Esophagus muscularis mucosa (tissue), 4 donors: ENCODE results near the gene CNTN6.

Experiments
- EP300 ChIP-seq: sonication (generic); formaldehyde crosslinking; IDR thresholded peaks from one replicate; pipeline ENCODE4 v1.6.1; 2017; ENCODE audit warnings: antibody characterized with exemption
- POLR2A ChIP-seq: fragments of 450-650 bp; IDR thresholded peaks from one replicate; pipeline ENCODE4 v1.6.1; 2017; ENCODE audit warnings: antibody characterized with exemption, moderate library complexity, mild to moderate bottlenecking, low read depth
- TF ChIP-seq, protein P1 (sequence below), 3 experiments: fragments of 200-600 bp in 2 of 3; fragments of 450-650 bp in 1 of 3; sonication (generic) in 2 of 3; IDR thresholded peaks; one replicate each; pipeline ENCODE4 v1.5.1; 2017 to 2019; ENCODE audit warnings: antibody characterized with exemption in 3 of 3, mild to moderate bottlenecking in 2 of 3, moderate library complexity in 1 of 3

DNA sequence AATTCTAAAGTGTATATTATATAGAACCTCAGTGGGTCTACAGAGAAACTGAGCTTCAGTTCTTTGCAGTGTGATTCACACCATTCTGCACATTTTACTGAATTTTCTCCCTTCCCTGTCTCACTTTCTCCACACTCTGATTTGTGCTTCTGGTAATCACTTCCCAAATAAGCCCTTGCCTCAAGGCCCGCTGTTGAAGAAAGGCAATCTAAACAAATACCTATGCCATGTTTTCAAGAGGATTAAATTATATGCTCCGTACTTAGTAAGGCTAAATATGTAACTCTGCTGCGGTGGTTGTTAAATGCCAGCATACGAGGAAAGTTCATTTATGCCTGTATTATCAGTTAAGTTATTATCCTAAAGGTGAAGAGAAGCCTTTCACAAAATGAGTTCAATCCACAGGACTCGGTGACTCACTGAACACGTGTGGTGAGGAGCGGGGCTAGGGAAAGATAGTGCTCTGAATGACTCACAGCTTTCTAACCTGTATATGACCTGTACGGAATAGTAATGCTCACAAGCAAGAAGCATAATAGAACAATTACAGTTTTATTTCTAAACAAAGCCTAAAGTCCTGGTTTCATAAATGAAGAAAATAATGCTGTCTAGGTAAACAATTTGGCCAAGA, 25.1 kb downstream of the CNTN6 start:
- TF ChIP-seq, protein P1, sequence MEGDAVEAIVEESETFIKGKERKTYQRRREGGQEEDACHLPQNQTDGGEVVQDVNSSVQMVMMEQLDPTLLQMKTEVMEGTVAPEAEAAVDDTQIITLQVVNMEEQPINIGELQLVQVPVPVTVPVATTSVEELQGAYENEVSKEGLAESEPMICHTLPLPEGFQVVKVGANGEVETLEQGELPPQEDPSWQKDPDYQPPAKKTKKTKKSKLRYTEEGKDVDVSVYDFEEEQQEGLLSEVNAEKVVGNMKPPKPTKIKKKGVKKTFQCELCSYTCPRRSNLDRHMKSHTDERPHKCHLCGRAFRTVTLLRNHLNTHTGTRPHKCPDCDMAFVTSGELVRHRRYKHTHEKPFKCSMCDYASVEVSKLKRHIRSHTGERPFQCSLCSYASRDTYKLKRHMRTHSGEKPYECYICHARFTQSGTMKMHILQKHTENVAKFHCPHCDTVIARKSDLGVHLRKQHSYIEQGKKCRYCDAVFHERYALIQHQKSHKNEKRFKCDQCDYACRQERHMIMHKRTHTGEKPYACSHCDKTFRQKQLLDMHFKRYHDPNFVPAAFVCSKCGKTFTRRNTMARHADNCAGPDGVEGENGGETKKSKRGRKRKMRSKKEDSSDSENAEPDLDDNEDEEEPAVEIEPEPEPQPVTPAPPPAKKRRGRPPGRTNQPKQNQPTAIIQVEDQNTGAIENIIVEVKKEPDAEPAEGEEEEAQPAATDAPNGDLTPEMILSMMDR (IDR thresholded peaks at IDR 0.05): no peak
- TF ChIP-seq EP300 (no peak), POLR2A (no peak)
